DMS153 treated with DMSO at 0.1 percent for 48 hours (cell line): ENCODE measurements around the gene PLCG2.
"Not testable (repeated sequence)": the region's sequence is repeated elsewhere in the genome, so short reads cannot be mapped to it uniquely, and the experiment has no call there.

ENCODE experiments used
- DNase-seq: peaks from one replicate; lab custom pipeline; 2025; ENCODE audit not compliant: unreplicated experiment; lab: John Stamatoyannopoulos, UW

Gene PLCG2

GRCh38 chr16:81778861-81779535, at the start of gene PLCG2:
TSS of gene PLCG2 (plus strand) at chr16:81779291. CDS start at chr16:81785990, 6,699 bp downstream.
- peak; percentile 31 for DNase-seq

- DNase-seq = no peak
Observed at GRCh38 chr16:81729451-81729850, 49.6 kb upstream of the PLCG2 start.

- DNase-seq = peak; percentile 92
Observed at GRCh38 chr16:81730090-81731051, 48.7 kb upstream of the PLCG2 start.

- DNase-seq = no peak
Observed at GRCh38 chr16:81731649-81732048, 47.4 kb upstream of the PLCG2 start.

GRCh38 chr16:81732699-81733098, 46.4 kb upstream of the PLCG2 start:
- no peak for DNase-seq

- no peak for DNase-seq
Observed at GRCh38 chr16:81733295-81733694, 45.8 kb upstream of the PLCG2 start.

- no peak for DNase-seq
Observed at GRCh38 chr16:81734632-81735434, 44.3 kb upstream of the PLCG2 start.

- peak; percentile 79 for DNase-seq
Observed at GRCh38 chr16:81737885-81738536, 41.1 kb upstream of the PLCG2 start.

- no peak for DNase-seq
Observed at GRCh38 chr16:81738783-81739496, 40.2 kb upstream of the PLCG2 start.

GRCh38 chr16:81739503-81739902, 39.6 kb upstream of the PLCG2 start:
- no peak for DNase-seq

- DNase-seq = no peak
Observed at GRCh38 chr16:81740169-81740568, 38.9 kb upstream of the PLCG2 start.

GRCh38 chr16:81741430-81741770, 37.7 kb upstream of the PLCG2 start:
- not testable (repeated sequence) for DNase-seq

GRCh38 chr16:81744385-81744784, 34.7 kb upstream of the PLCG2 start:
- DNase-seq = no peak

GRCh38 chr16:81744911-81745310, 34.2 kb upstream of the PLCG2 start:
- no peak for DNase-seq

- peak; percentile 60 for DNase-seq
Observed at GRCh38 chr16:81745704-81746558, 33.2 kb upstream of the PLCG2 start.

GRCh38 chr16:81746566-81746965, 32.5 kb upstream of the PLCG2 start:
- no peak for DNase-seq

- DNase-seq = no peak
Observed at GRCh38 chr16:81748476-81749198, 30.5 kb upstream of the PLCG2 start.

- DNase-seq = no peak
Observed at GRCh38 chr16:81752225-81752875, 26.7 kb upstream of the PLCG2 start.
